22Rv1 (cell line): ENCODE measurements around the gene ADNP2.

Source experiments
- H3K27ac ChIP-seq: fragments of 450-650 bp; 2 replicates; pipeline ENCODE4 v1.5.1; 2017
- CTCF ChIP-seq: fragments of 450-650 bp; IDR thresholded peaks from 2 replicates; pipeline ENCODE4 v1.5.1; 2017; ENCODE audit warnings: mild to moderate bottlenecking
- ZFX ChIP-seq: fragments of 450-650 bp; IDR thresholded peaks from 2 replicates; pipeline ENCODE4 v1.6.1; 2017; ENCODE audit warnings: antibody characterized with exemption, borderline replicate concordance

Gene ADNP2

GRCh38 chr18:80171054-80171872, 62.2 kb downstream of the ADNP2 start:
- no peak for TF ChIP-seq ZFX
- TF ChIP-seq CTCF = peak; percentile 97
- H3K27ac ChIP-seq = no peak overlapping the region

GRCh38 chr18:80172056-80172455, 63.0 kb downstream of the ADNP2 start:
- H3K27ac ChIP-seq = no peak overlapping the region
- TF ChIP-seq ZFX = no peak
- TF ChIP-seq CTCF = no peak

GRCh38 chr18:80173060-80173459, 64.0 kb downstream of the ADNP2 start:
- no peak for TF ChIP-seq ZFX
- TF ChIP-seq CTCF = no peak
- H3K27ac ChIP-seq = no peak overlapping the region

- TF ChIP-seq ZFX = no peak
- TF ChIP-seq CTCF = no peak
- no peak overlapping the region for H3K27ac ChIP-seq
Observed at GRCh38 chr18:80175451-80176204, 66.6 kb downstream of the ADNP2 start.

GRCh38 chr18:80176334-80177073, 67.4 kb downstream of the ADNP2 start:
- H3K27ac ChIP-seq = no peak overlapping the region
- no peak for TF ChIP-seq CTCF
- no peak for TF ChIP-seq ZFX

GRCh38 chr18:80177128-80177527, 68.1 kb downstream of the ADNP2 start:
- no peak for TF ChIP-seq ZFX
- no peak for TF ChIP-seq CTCF
- H3K27ac ChIP-seq = no peak overlapping the region
